PC-3 (cell line): ENCODE data around the gene TMEM37.

Source experiments
- EZH2 ChIP-seq: fragments of 300-600 bp; sonication (generic); IDR thresholded peaks from one replicate; pipeline ENCODE4 v1.6.1; 2017; ENCODE audit warnings: antibody characterized with exemption, mild to moderate bottlenecking, low read length; ENCODE audit not compliant: unreplicated experiment
- EZH2phosphoT487 ChIP-seq: fragments of 300-600 bp; sonication (generic); IDR thresholded peaks from 2 replicates; pipeline ENCODE4 v1.6.1; 2018; ENCODE audit warnings: mild to moderate bottlenecking, antibody characterized with exemption, low read length, borderline replicate concordance
- TF ChIP-seq, protein P1 (sequence below): fragments of 300-600 bp; sonication (generic); conservative IDR thresholded peaks from 2 replicates; pipeline ENCODE4 v1.5.1; 2017; ENCODE audit warnings: antibody characterized with exemption, low read depth, mild to moderate bottlenecking, low read length

DNA sequence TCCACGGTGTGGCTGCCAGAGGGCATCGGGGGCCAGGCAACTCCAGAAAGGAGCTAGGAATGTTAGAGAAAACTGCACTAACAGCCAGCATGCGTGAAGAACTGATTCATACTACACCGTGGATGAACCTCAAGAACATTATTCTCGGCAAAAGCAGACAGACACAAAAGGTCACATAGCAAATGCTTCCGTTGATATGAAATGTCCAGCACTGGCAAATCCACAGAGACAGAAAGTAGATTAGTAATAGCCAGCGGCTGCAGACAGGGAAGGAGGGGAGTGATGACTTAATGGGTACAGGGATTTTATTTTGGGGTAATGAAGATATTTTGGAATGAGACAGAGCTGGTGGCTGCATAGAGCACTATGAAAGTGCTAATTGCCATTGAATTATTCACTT is 55.2 kb downstream of the TMEM37 start:
- TF ChIP-seq, protein P1, sequence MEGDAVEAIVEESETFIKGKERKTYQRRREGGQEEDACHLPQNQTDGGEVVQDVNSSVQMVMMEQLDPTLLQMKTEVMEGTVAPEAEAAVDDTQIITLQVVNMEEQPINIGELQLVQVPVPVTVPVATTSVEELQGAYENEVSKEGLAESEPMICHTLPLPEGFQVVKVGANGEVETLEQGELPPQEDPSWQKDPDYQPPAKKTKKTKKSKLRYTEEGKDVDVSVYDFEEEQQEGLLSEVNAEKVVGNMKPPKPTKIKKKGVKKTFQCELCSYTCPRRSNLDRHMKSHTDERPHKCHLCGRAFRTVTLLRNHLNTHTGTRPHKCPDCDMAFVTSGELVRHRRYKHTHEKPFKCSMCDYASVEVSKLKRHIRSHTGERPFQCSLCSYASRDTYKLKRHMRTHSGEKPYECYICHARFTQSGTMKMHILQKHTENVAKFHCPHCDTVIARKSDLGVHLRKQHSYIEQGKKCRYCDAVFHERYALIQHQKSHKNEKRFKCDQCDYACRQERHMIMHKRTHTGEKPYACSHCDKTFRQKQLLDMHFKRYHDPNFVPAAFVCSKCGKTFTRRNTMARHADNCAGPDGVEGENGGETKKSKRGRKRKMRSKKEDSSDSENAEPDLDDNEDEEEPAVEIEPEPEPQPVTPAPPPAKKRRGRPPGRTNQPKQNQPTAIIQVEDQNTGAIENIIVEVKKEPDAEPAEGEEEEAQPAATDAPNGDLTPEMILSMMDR = no peak
- TF ChIP-seq EZH2 = no peak
- no peak for TF ChIP-seq EZH2phosphoT487
